K562 (cell line): ENCODE measurements around the gene TOR1AIP2. TPM values are rescaled to one million over a fixed set of nuclear protein-coding genes. Genes with fewer than 3 reads are reported as not detected.

Experiments
- ATAC-seq: fragments of 200-7000 bp; cut with Tn5 transposase; 3 replicates; pipeline ENCODE4 v1.9.1; 2020; ENCODE audit warnings: moderate library complexity
- BruUV-seq: library from RNA; stranded (reverse); fragments of 400-500 nt; replicated peaks from 2 replicates; lab custom pipeline; 2021; lab: Mats Ljungman, UMichigan
- CTCF ChIA-PET: fragments of 300-600 bp; formaldehyde crosslinking; extraction: SDS; loops from one replicate; lab custom pipeline; 2021; ENCODE audit warnings: low intra/inter-chr PET ratio; lab: Yijun Ruan, JAX
- POLR2A ChIA-PET: fragments of 300-600, 350-650 bp; sonication (Branson Sonifier 250); formaldehyde crosslinking; extraction: SDS; loops from one replicate; lab custom pipeline; 2021; ENCODE audit warnings: antibody characterized with exemption, inconsistent platforms; lab: Yijun Ruan, JAX
- DNase-seq, 4 experiments: peaks; one replicate each; pipeline versions ENCODE4 v3.0.0 to v3.0.0-alpha.2; 2011 to 2018; ENCODE audit warnings: low spot score in 3 of 4, mixed read lengths in 3 of 4; ENCODE audit errors: extremely low read depth in 1 of 4
- FAIRE-seq: peaks from 2 replicates; lab custom pipeline; 2011; peaks lifted over from hg19 to GRCh38; lab: Jason Lieb, UNC
- H2AFZ ChIP-seq: 2 replicates; pipeline ENCODE4 v1.6.0; 2011; ENCODE audit warnings: low read depth, low read length, control low read depth, inconsistent platforms
- H3K27ac ChIP-seq: fragments of 200-600 bp; 3 replicates; pipeline ENCODE4 v1.8.0; 2011; ENCODE audit warnings: low read depth, mild to moderate bottlenecking, control low read depth, inconsistent platforms, low read length, moderate library complexity, mixed read lengths; ENCODE audit errors: extremely low read depth
- H3K27me3 ChIP-seq, 2 experiments: fragments of 300-600 bp in 1 of 2; 2 replicates in 1 of 2; 3 replicates in 1 of 2; pipeline versions ENCODE4 v1.6.0 to v1.8.0; 2011; ENCODE audit warnings: inconsistent platforms in 2 of 2, low read length in 2 of 2, mild to moderate bottlenecking in 1 of 2, mixed read lengths in 1 of 2, moderate library complexity in 1 of 2; ENCODE audit not compliant: control insufficient read depth in 2 of 2, insufficient read depth in 2 of 2
- H3K36me3 ChIP-seq: fragments of 300-600 bp; 3 replicates; pipeline ENCODE4 v1.8.0; 2011; ENCODE audit warnings: mild to moderate bottlenecking, low read length, inconsistent platforms; ENCODE audit not compliant: control insufficient read depth, insufficient read depth
- H3K4me1 ChIP-seq, 2 experiments: fragments of 200-600 bp in 1 of 2; replicated peaks in 1 of 2; 2 replicates in 1 of 2; 3 replicates in 1 of 2; pipeline versions ENCODE4 v1.5.1 to v1.8.0; 2011; ENCODE audit warnings: inconsistent platforms in 2 of 2, low read length in 2 of 2, mild to moderate bottlenecking in 1 of 2, mixed read lengths in 1 of 2, moderate library complexity in 1 of 2; ENCODE audit not compliant: control insufficient read depth in 2 of 2, insufficient read depth in 2 of 2
- H3K4me2 ChIP-seq: 2 replicates; pipeline ENCODE4 v1.6.1; 2011; ENCODE audit warnings: low read length, control low read depth, inconsistent platforms, mixed read lengths; ENCODE audit not compliant: insufficient read depth
- H3K4me3 ChIP-seq: fragments of 200-600 bp; sonication (generic), shearing (Covaris generic); 2 replicates; pipeline ENCODE4 v1.5.1; 2016; ENCODE audit warnings: control low read depth, inconsistent platforms
- H3K79me2 ChIP-seq: fragments of 200-600 bp; 3 replicates; pipeline ENCODE4 v1.8.0; 2011; ENCODE audit warnings: low read length, inconsistent platforms; ENCODE audit not compliant: control insufficient read depth, insufficient read depth
- H3K9ac ChIP-seq, 2 experiments: 2 replicates each; pipeline versions ENCODE4 v1.6.0 to v1.6.1; 2011; ENCODE audit warnings: low read depth in 2 of 2, low read length in 2 of 2, control low read depth in 1 of 2, inconsistent platforms in 1 of 2, mild to moderate bottlenecking in 1 of 2, mixed read lengths in 1 of 2; ENCODE audit not compliant: insufficient read depth in 1 of 2
- H3K9me1 ChIP-seq: one replicate; pipeline ENCODE4 v1.6.0; 2011; ENCODE audit warnings: inconsistent platforms, mild to moderate bottlenecking, low read length, moderate library complexity; ENCODE audit not compliant: control insufficient read depth, insufficient read depth
- H3K9me3 ChIP-seq: replicated peaks from 2 replicates; pipeline ENCODE4 v1.5.1; 2011; ENCODE audit warnings: low read depth, low read length, inconsistent platforms; ENCODE audit not compliant: control insufficient read depth, insufficient read depth
- H4K20me1 ChIP-seq: replicated peaks from 2 replicates; pipeline ENCODE4 v1.6.1; 2011; ENCODE audit warnings: low read length, inconsistent platforms, mixed read lengths; ENCODE audit not compliant: control insufficient read depth, insufficient read depth
- ARHGAP35 ChIP-seq: fragments of 450-650 bp; IDR thresholded peaks from 2 replicates; pipeline ENCODE4 v1.6.1; 2018; ENCODE audit not compliant: partially characterized antibody
- ATF7 ChIP-seq: fragments of 450-650 bp; IDR thresholded peaks from 2 replicates; pipeline ENCODE4 v1.7.1; 2014; ENCODE audit warnings: mild to moderate bottlenecking, moderate library complexity
- CBX2 ChIP-seq: fragments of 200-600 bp; sonication (generic); IDR thresholded peaks from one replicate; pipeline ENCODE4 v1.6.1; 2012; ENCODE audit warnings: mild to moderate bottlenecking, low read length, inconsistent platforms; ENCODE audit not compliant: insufficient read depth, poor library complexity, severe bottlenecking
- DDX20 ChIP-seq: fragments of 450-650 bp; IDR thresholded peaks from 2 replicates; pipeline ENCODE4 v1.6.1; 2016; ENCODE audit warnings: missing genetic modification characterization, low read depth, mild to moderate bottlenecking, missing compliant biosample characterization, moderate library complexity
- HNRNPH1 ChIP-seq: fragments of 200-400 bp; formaldehyde crosslinking; optimal IDR thresholded peaks from 2 replicates; pipeline ENCODE3; 2017; ENCODE audit warnings: low read depth, mild to moderate bottlenecking, low read length, moderate library complexity
- LCOR ChIP-seq: sonication (generic); formaldehyde crosslinking; IDR thresholded peaks from 2 replicates; pipeline ENCODE4 v1.8.0; 2022; ENCODE audit warnings: mild to moderate bottlenecking, missing genetic modification reagents
- MTA3 ChIP-seq: fragments of 450-650 bp; formaldehyde crosslinking; IDR thresholded peaks from 2 replicates; pipeline ENCODE4 v1.6.1; 2017; ENCODE audit warnings: mild to moderate bottlenecking, borderline replicate concordance
- PHTF2 ChIP-seq: fragments of 250-450 bp; sonication (Bioruptor Pico); IDR thresholded peaks from 2 replicates; pipeline ENCODE4 v1.5.0; 2021; ENCODE audit warnings: mild to moderate bottlenecking
- PTRF ChIP-seq: fragments of 450-650 bp; IDR thresholded peaks from 2 replicates; pipeline ENCODE4 v1.6.1; 2016; ENCODE audit warnings: mild to moderate bottlenecking, missing genetic modification characterization, missing compliant biosample characterization
- RFX1 ChIP-seq: fragments of 450-650 bp; IDR thresholded peaks from 2 replicates; pipeline ENCODE4 v1.6.1; 2016; ENCODE audit warnings: mild to moderate bottlenecking, moderate library complexity
- SRSF7 ChIP-seq: fragments of 200-400 bp; formaldehyde crosslinking; optimal IDR thresholded peaks from 2 replicates; pipeline ENCODE3; 2017; ENCODE audit warnings: mild to moderate bottlenecking, low read depth, low read length
- ZEB2 ChIP-seq: fragments of 450-650 bp; IDR thresholded peaks from 2 replicates; pipeline ENCODE4 v1.6.1; 2016
- ZNF384 ChIP-seq: IDR thresholded peaks from 2 replicates; pipeline ENCODE4 v1.6.1; 2012; ENCODE audit warnings: low read depth, low read length, improper control_type of control experiment
- ZNF77 ChIP-seq: fragments of 250-450 bp; sonication (Bioruptor Pico); IDR thresholded peaks from 2 replicates; pipeline ENCODE4 v1.5.0; 2020
- WGBS: fragments of 100-300 bp; shearing (Covaris generic); methylation state at CpG from one replicate; pipeline ENCODE4 v1.1.6; 2016; ENCODE audit warnings: low coverage, mixed read lengths; ENCODE audit not compliant: insufficient coverage; ENCODE audit errors: missing lambda C conversion rate; 5-methylcytosine and 5-hydroxymethylcytosine counted together
- in situ Hi-C: fragments of 300-500 bp; cut with MboI; formaldehyde crosslinking; loops from 4 replicates; pipeline ENCODE4 v1.15.0; 2018; ENCODE audit warnings: inconsistent platforms, mixed read lengths
- intact Hi-C: fragments of 100-400 bp; cut with micrococcal nuclease; formaldehyde crosslinking; loops from 2 replicates; pipeline ENCODE4 v1.14.2; 2022
- polyA plus RNA-seq, 8 experiments: library from polyadenylated mRNA; depleted of rRNA in 4 of 8; stranded (reverse) in 5 of 8; unstranded in 3 of 8; fragments of >200 nt; fragmentation: Nextera tagmentation in 2 of 8; fragmentation: Illumina TruSeq in 1 of 8; extraction: Ambion mirVana in 2 of 8; extraction: Trizol in 1 of 8; gene quantifications; 2 replicates each; pipeline versions ENCODE4 v1.2.1 to v1.2.3, GENCODE V29; 2011 to 2014; ENCODE audit warnings: inconsistent platforms in 1 of 8, missing spikeins in 1 of 8
- total RNA-seq, 7 experiments: library from RNA; depleted of rRNA in 6 of 7; stranded (reverse); fragments of >200 nt in 6 of 7; fragmentation: Illumina TruSeq in 2 of 7; extraction: Trizol in 2 of 7; gene quantifications; 2 replicates each; pipeline versions ENCODE4 v1.2.1 to v1.2.3, GENCODE V29; 2011 to 2021; ENCODE audit warnings: low replicate concordance in 1 of 7
- TF ChIP-seq, protein P1 (sequence below): fragments of 450-650 bp; IDR thresholded peaks from 2 replicates; pipeline ENCODE4 v1.6.1; 2016
- TF ChIP-seq, protein P2 (sequence below): IDR thresholded peaks from 2 replicates; pipeline ENCODE4 v1.6.1; 2011; ENCODE audit warnings: borderline replicate concordance, low read depth, mild to moderate bottlenecking, moderate library complexity, low read length; ENCODE audit not compliant: insufficient read depth, poor library complexity, severe bottlenecking
- TF ChIP-seq, protein P3 (sequence below): fragments of 450-650 bp; IDR thresholded peaks from 2 replicates; pipeline ENCODE4 v1.6.1; 2016; ENCODE audit warnings: missing biosample characterization, missing genetic modification characterization
- TF ChIP-seq, protein P4 (sequence below): fragments of 450-650 bp; IDR thresholded peaks from 2 replicates; pipeline ENCODE4 v1.6.1; 2016; ENCODE audit warnings: mild to moderate bottlenecking

The TOR1AIP2 gene
- total and polyA plus RNA-seq, 9 of the 15 experiments (the other 6 are each of a cell fraction or from before 2014, with no cell fraction given), result 16.7 to 122 (median 41.4) TPM

DNA sequence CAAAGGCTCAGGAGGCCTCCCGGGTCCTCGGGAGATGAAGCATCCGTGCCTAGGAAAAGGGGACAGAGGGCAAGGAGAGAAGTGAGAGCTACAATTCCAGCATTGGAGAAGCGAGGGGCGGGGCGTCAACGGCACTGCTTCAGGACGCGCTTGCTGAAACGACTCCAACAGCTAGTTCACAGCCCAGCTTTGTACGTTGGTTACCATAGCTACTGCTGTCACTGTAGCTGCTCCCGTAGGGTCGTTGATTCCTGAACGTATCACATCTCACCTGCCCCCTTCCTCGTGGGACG, 63.1 kb downstream of the TOR1AIP2 start:
- FAIRE-seq, result no peak
- CTCF ChIA-PET, result interaction anchor here (0.6 to 3.0 kb wide), 6 partner anchors 35 to 1283 kb away, joined by 3 to 20 read pairs (median 3); no protein-coding TSS in a partner anchor
- no peaks in the 10 kb centered on the region for H3K9me1 ChIP-seq
- in situ Hi-C loops, result no loop called here
- no TSS peak for BruUV-seq
- peak; percentile 50 for ATAC-seq
- intact Hi-C loops, result loop anchor here (5.0 to 10.0 kb wide), 5 partner anchors 227 to 1047 kb away; partner anchors contain the start of gene TOR3A
- peak overlapping the region; percentile 91 for H2AFZ ChIP-seq
- H3K4me1 ChIP-seq, result peaks cover 18 to 32% of the 10 kb centered on the region in 2 experiments
- peak overlapping the region; percentile 94 for H3K4me2 ChIP-seq
- peak overlapping the region in 1 of 2 experiments; percentile 61; a peak in 1 of 4 replicates for H3K9ac ChIP-seq
- no peak for DNase-seq
- H3K4me3 ChIP-seq, result peak overlapping the region; percentile 14
- 2% methylated on average over 16 of the region's 16 CpGs for WGBS
- H4K20me1 ChIP-seq, result peaks cover 12% of the 10 kb centered on the region
- no peaks in the 10 kb centered on the region for H3K9me3 ChIP-seq
- POLR2A ChIA-PET, result interaction anchor here (0.5 to 2.8 kb wide), 10 partner anchors 8 to 350 kb away, joined by 3 to 14 read pairs (median 3); no protein-coding TSS in a partner anchor
- H3K36me3 ChIP-seq, result no peaks in the 10 kb centered on the region
- H3K27ac ChIP-seq, result no peak overlapping the region
- peaks cover 48 to 79% of the 10 kb centered on the region in 2 experiments for H3K27me3 ChIP-seq
- no peaks in the 10 kb centered on the region for H3K79me2 ChIP-seq
- peak; percentile 92 for TF ChIP-seq RFX1
- TF ChIP-seq DDX20 (tag), result no peak
- TF ChIP-seq HNRNPH1, result no peak
- TF ChIP-seq, protein P1, sequence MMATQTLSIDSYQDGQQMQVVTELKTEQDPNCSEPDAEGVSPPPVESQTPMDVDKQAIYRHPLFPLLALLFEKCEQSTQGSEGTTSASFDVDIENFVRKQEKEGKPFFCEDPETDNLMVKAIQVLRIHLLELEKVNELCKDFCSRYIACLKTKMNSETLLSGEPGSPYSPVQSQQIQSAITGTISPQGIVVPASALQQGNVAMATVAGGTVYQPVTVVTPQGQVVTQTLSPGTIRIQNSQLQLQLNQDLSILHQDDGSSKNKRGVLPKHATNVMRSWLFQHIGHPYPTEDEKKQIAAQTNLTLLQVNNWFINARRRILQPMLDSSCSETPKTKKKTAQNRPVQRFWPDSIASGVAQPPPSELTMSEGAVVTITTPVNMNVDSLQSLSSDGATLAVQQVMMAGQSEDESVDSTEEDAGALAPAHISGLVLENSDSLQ, result 0 out of 2 replicates have a peak, but pooled peaks have one; percentile 9
- TF ChIP-seq MTA3, result peak; percentile 77; the same call in 1 of the 2 replicates
- TF ChIP-seq LCOR (CRISPR knock-in tag), result no peak
- no peak for TF ChIP-seq CBX2
- TF ChIP-seq ZEB2, result no peak
- TF ChIP-seq ARHGAP35, result no peak
- no peak for TF ChIP-seq ZNF384
- no peak for TF ChIP-seq ZNF77 (CRISPR knock-in tag)
- TF ChIP-seq SRSF7, result no peak
- TF ChIP-seq, protein P2, sequence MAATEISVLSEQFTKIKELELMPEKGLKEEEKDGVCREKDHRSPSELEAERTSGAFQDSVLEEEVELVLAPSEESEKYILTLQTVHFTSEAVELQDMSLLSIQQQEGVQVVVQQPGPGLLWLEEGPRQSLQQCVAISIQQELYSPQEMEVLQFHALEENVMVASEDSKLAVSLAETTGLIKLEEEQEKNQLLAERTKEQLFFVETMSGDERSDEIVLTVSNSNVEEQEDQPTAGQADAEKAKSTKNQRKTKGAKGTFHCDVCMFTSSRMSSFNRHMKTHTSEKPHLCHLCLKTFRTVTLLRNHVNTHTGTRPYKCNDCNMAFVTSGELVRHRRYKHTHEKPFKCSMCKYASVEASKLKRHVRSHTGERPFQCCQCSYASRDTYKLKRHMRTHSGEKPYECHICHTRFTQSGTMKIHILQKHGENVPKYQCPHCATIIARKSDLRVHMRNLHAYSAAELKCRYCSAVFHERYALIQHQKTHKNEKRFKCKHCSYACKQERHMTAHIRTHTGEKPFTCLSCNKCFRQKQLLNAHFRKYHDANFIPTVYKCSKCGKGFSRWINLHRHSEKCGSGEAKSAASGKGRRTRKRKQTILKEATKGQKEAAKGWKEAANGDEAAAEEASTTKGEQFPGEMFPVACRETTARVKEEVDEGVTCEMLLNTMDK, result no peak
- TF ChIP-seq, protein P3, sequence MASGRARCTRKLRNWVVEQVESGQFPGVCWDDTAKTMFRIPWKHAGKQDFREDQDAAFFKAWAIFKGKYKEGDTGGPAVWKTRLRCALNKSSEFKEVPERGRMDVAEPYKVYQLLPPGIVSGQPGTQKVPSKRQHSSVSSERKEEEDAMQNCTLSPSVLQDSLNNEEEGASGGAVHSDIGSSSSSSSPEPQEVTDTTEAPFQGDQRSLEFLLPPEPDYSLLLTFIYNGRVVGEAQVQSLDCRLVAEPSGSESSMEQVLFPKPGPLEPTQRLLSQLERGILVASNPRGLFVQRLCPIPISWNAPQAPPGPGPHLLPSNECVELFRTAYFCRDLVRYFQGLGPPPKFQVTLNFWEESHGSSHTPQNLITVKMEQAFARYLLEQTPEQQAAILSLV, result 0 out of 2 replicates have a peak, but pooled peaks have one; percentile 29
- TF ChIP-seq PTRF (tag), result no peak
- TF ChIP-seq PHTF2 (CRISPR knock-in tag), result no peak
- peak; percentile 49; the same call in 1 of the 2 replicates for TF ChIP-seq ATF7
- TF ChIP-seq, protein P4, sequence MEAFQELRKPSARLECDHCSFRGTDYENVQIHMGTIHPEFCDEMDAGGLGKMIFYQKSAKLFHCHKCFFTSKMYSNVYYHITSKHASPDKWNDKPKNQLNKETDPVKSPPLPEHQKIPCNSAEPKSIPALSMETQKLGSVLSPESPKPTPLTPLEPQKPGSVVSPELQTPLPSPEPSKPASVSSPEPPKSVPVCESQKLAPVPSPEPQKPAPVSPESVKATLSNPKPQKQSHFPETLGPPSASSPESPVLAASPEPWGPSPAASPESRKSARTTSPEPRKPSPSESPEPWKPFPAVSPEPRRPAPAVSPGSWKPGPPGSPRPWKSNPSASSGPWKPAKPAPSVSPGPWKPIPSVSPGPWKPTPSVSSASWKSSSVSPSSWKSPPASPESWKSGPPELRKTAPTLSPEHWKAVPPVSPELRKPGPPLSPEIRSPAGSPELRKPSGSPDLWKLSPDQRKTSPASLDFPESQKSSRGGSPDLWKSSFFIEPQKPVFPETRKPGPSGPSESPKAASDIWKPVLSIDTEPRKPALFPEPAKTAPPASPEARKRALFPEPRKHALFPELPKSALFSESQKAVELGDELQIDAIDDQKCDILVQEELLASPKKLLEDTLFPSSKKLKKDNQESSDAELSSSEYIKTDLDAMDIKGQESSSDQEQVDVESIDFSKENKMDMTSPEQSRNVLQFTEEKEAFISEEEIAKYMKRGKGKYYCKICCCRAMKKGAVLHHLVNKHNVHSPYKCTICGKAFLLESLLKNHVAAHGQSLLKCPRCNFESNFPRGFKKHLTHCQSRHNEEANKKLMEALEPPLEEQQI, result no peak
